Skeletal muscle satellite cell (primary cell): Measurements from ENCODE around the gene BTBD1.
A peak's percentile ranks its signal among the peaks of the same experiment; 100 is the strongest.

Source experiments
- H3K27me3 ChIP-seq: 2 replicates; pipeline ENCODE4 v1.7.0; 2013; ENCODE audit warnings: low read length; ENCODE audit not compliant: control insufficient read depth, insufficient read depth
- H3K36me3 ChIP-seq: 2 replicates; pipeline ENCODE4 v1.7.0; 2013; ENCODE audit warnings: mild to moderate bottlenecking, control low read depth, low read length; ENCODE audit not compliant: insufficient read depth
- H3K4me1 ChIP-seq: 2 replicates; pipeline ENCODE4 v1.7.0; 2013; ENCODE audit warnings: low read length; ENCODE audit not compliant: control insufficient read depth, insufficient read depth
- H3K4me2 ChIP-seq: 2 replicates; pipeline ENCODE4 v1.7.0; 2013; ENCODE audit warnings: mild to moderate bottlenecking, low read length
- H3K4me3 ChIP-seq: 2 replicates; pipeline ENCODE4 v1.7.0; 2013; ENCODE audit warnings: low read length
- H3K9ac ChIP-seq: 2 replicates; pipeline ENCODE4 v1.7.0; 2013; ENCODE audit warnings: mild to moderate bottlenecking, low read depth, low read length, moderate library complexity
- H3K9me3 ChIP-seq: replicated peaks from 2 replicates; pipeline ENCODE4 v1.7.0; 2013; ENCODE audit warnings: mild to moderate bottlenecking, control low read depth, low read length

Gene BTBD1

DNA sequence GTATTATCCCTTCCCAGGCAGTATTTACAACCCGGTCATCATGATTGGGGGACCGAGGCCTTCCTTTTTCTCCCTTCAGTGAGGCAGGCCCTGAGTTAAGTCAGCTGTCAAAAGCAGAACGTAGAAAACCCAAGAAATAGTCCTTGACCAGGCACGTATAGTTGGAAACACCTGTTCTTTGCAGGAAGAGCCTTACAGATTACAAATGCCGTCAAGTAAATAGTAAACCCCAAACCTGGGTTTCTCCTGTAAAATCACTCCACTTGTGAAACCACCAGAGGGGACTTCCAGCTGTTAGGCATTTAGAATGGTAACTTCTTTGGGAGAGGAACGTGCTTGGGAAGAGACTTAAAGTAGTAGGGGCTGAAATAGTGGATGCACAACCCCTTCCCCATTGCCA, 1.0 kb upstream of the BTBD1 start:
- H3K4me1 ChIP-seq: peaks cover 34% of the 10 kb centered on the region
- H3K27me3 ChIP-seq: no peaks in the 10 kb centered on the region
- no peaks in the 10 kb centered on the region for H3K9me3 ChIP-seq
- no peaks in the 10 kb centered on the region for H3K36me3 ChIP-seq
- H3K4me3 ChIP-seq: no peak overlapping the region
- peak overlapping the region; percentile 97 for H3K9ac ChIP-seq
- H3K4me2 ChIP-seq: peak overlapping the region; percentile 87

DNA sequence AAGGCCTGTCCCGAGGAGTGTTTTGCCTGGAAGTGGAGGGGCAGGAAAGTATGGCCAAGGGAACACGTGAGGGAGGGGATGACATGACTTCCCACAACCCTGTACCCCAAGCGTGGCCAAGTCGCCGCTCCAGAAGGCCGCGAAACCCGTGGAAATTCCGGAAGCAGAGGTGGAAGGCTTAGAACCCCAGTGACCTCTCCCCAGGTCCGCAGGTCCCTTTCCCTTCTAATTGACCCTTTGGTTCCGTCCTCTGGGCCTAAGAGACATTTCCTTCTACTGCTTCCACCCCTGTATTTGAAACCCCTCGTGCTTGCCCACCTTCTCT, 548 bp upstream of the BTBD1 start:
- H3K36me3 ChIP-seq: no peaks in the 10 kb centered on the region
- H3K4me3 ChIP-seq: peak overlapping the region; percentile 80
- H3K27me3 ChIP-seq: no peaks in the 10 kb centered on the region
- H3K4me1 ChIP-seq: peaks cover 39% of the 10 kb centered on the region
- no peaks in the 10 kb centered on the region for H3K9me3 ChIP-seq
- H3K4me2 ChIP-seq: peak overlapping the region; percentile 87
- H3K9ac ChIP-seq: peak overlapping the region; percentile 97

DNA sequence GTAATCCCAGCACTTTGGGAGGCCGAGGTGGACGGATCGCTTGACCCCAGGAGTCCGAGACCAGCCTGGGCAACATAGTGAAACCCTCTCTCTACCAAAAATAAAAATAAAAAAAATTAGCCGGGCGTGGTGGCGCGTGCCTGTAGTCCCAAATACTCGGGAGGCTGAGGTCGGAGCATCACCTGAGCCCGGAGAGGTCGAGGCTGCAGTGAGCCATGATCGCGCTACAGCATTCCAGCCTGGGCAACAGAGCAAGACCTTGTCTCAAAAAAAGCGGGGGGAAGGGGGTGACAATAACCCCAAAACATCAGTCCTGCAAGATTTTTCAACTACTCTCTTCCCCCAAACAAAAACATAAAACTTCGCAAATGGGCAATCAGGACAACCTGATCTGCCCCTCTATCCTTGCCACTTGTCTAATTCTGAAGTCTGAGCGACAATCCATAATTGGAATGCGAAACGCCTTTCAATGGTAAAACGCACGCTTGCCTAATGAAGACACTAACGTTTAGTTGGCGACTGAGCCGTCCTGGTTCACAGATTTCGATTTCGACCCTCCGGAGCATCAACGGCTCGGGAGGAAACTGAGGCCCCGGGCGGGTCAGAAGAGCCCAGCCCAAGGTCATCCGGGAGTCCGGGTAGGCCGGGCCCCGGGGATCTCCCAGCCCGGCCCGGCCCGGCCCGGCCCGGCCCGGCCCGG, 868 bp downstream of the BTBD1 start:
- no peaks in the 10 kb centered on the region for H3K36me3 ChIP-seq
- peaks cover 52% of the 10 kb centered on the region for H3K4me1 ChIP-seq
- no peaks in the 10 kb centered on the region for H3K27me3 ChIP-seq
- peak overlapping the region; percentile 87 for H3K4me2 ChIP-seq
- no peaks in the 10 kb centered on the region for H3K9me3 ChIP-seq
- H3K4me3 ChIP-seq: peak overlapping the region; percentile 80
- peak overlapping the region; percentile 97 for H3K9ac ChIP-seq

DNA sequence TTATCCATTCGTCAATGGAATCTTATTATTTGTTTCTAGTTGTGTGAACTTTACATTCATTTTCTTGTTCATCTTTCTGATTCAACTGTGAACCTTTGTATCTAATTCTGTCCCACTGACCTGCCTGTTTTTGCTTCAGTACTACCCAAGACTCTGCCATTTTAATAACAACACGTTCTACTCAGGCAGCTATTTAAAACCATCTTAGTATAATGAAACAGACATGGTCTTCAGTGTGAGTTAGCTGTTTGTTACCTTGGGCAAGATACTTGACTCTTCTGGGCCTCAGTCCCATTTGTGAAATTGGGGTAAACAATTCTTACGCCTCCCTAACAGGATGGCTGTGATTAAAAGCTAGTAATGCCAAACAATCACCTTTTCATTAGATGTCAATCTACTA, 1.6 kb downstream of the BTBD1 start:
- H3K4me1 ChIP-seq: peaks cover 52% of the 10 kb centered on the region
- peak overlapping the region; percentile 80 for H3K4me3 ChIP-seq
- H3K9ac ChIP-seq: peak overlapping the region; percentile 97
- H3K36me3 ChIP-seq: no peaks in the 10 kb centered on the region
- H3K27me3 ChIP-seq: no peaks in the 10 kb centered on the region
- H3K4me2 ChIP-seq: peak overlapping the region; percentile 87
- no peaks in the 10 kb centered on the region for H3K9me3 ChIP-seq

DNA sequence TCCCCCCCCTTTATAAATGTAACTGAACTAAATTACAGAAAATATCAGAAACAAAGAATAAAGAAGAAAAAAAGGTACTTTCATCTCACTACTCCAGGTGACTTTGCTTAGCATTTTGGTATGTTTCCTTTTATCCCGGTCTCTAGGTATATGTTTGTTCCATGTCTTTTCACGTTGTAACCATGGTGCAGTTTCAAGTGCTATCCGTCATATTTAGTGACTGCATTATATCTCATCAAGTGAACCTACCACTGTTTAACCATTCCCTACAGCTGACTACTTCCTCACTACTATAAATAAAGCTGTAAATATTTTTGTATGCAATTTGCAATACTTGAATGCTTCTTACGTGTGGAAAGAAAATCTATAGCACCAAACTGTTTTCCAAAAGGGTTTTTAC, 2.2 kb downstream of the BTBD1 start:
- Histone ChIP-seq H3K9me3 (no peaks in the 10 kb centered on the region), H3K4me3 (peak overlapping the region; percentile 80), H3K4me2 (peak overlapping the region; percentile 87), H3K36me3 (no peaks in the 10 kb centered on the region), H3K4me1 (peaks cover 50% of the 10 kb centered on the region), H3K27me3 (no peaks in the 10 kb centered on the region), H3K9ac (peak overlapping the region; percentile 97)

DNA sequence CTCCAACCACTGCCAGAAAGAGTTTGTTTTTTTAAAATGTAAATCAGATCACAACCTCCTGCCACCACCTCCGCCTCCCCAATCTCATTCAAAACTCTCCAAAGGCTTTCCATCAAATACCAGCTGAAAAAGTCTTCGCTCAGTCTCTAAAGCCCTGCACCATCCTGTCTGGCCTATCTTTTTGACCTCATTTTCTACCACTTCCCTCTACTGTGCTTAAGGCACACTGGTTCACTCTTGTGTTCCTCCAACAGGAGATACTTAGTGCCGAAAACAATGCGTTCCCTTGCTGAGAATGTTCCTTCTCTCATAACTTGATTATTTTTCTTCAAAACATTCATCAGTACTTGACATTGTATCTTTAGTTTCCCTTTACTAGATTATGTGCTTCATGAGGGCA, 3.5 kb downstream of the BTBD1 start:
- Histone ChIP-seq H3K4me2 (peak overlapping the region; percentile 87), H3K9ac (no peak overlapping the region), H3K36me3 (no peaks in the 10 kb centered on the region), H3K4me1 (peaks cover 46% of the 10 kb centered on the region), H3K9me3 (no peaks in the 10 kb centered on the region), H3K27me3 (no peaks in the 10 kb centered on the region), H3K4me3 (peak overlapping the region; percentile 3)

DNA sequence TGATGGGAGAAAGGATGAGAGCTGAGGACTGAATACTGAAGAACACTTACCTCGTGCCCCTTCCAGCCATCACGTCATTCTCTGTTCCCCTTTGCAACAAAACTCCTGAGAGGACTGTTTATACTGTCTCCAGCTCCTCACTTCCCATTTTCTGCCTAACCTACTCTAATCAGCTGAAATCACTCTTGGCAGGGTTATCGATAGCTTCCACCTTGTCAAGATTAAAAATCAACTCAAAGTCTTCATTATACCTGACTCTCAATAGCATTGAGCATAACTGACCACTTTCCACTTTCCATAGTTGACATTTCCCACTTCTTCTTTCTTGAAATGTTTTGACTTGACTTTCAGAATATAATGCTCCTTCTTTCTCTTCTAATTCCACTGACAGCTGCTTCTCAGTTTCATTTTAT, 4.3 kb downstream of the BTBD1 start:
- Histone ChIP-seq H3K4me3 (no peak overlapping the region), H3K4me1 (peaks cover 44% of the 10 kb centered on the region), H3K36me3 (no peaks in the 10 kb centered on the region), H3K27me3 (no peaks in the 10 kb centered on the region), H3K4me2 (peak overlapping the region; percentile 87), H3K9ac (no peak overlapping the region), H3K9me3 (no peaks in the 10 kb centered on the region)

DNA sequence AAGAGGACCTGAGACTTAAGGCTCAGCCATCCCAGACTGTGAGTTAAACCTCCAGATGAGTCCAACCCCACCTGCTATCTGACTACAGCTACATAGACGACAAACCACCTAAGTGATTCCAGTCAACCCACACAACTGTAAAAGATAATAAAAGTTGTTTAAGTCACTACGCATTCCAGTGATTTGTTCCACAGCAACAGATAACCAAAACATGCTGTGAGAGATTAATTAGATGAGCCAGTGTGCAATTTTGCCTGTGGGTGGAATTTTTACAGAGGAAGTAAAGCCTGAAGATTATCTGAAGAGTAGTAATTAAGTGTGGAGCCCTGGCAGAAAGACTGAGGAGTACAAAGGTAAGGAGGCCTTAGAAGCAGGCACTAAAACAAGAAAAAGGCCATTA, 5.4 kb downstream of the BTBD1 start:
- Histone ChIP-seq H3K4me3 (no peak overlapping the region), H3K36me3 (no peaks in the 10 kb centered on the region), H3K4me2 (peak overlapping the region; percentile 87), H3K9me3 (no peaks in the 10 kb centered on the region), H3K4me1 (peaks cover 38% of the 10 kb centered on the region), H3K27me3 (no peaks in the 10 kb centered on the region), H3K9ac (no peak overlapping the region)

DNA sequence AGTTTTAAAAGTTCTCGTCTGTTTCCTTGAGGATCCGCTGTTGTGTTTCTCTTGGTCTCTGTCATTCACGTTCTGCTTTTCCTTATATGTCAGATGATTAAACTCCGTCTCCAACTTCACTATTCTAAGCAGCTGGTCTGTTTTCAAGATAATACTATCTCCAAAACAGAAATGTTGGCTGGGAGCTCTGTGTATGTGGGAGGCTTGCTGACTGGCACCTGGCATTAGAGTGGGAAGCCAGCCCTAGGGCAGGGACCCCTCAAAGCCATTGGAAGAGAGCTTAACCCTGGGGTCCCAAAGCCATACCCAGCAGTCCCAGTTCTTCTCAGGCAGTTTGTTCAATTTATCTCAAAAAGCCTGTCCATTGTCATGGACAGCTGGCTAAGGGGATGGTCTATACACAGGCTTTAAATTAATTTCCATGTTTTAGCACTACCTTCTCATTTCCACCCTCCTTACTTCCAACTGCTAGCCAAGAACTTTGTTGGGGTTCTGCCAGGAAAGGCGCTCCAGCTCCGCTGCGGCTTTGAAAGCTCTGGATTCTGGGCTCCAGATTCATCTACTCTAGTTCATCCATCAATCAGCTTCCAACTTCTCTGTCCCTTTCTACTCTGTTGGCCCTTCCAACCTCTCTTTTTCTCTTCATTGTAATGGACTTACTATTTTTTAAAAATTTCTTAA, 9.2 kb downstream of the BTBD1 start:
- Histone ChIP-seq H3K9me3 (no peaks in the 10 kb centered on the region), H3K27me3 (no peaks in the 10 kb centered on the region), H3K4me2 (no peak overlapping the region), H3K4me3 (no peak overlapping the region), H3K36me3 (peaks cover 17% of the 10 kb centered on the region), H3K4me1 (peaks cover 27% of the 10 kb centered on the region), H3K9ac (no peak overlapping the region)

DNA sequence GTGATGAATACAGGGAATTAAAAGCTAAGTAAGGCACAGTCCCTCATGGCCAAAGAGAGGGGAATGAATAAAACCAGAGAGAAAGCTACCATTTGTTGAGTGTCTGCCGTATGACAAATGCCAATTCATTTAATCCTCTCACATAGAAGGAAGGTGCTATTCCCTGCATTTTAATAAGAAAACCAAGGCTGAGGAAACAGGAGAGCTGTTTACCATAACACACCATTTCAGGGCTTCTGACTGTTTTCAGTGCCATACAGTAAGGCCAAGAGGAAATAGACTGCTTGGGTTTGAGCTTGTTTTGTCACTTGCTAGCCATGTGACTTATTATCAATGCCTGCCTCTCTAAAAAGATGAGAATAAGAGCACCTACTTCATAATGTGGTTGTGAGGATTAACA, 10.1 kb downstream of the BTBD1 start:
- H3K36me3 ChIP-seq: peaks cover 21% of the 10 kb centered on the region
- H3K4me2 ChIP-seq: no peak overlapping the region
- no peaks in the 10 kb centered on the region for H3K9me3 ChIP-seq
- H3K4me1 ChIP-seq: peaks cover 21% of the 10 kb centered on the region
- H3K4me3 ChIP-seq: no peak overlapping the region
- no peaks in the 10 kb centered on the region for H3K27me3 ChIP-seq
- H3K9ac ChIP-seq: no peak overlapping the region

DNA sequence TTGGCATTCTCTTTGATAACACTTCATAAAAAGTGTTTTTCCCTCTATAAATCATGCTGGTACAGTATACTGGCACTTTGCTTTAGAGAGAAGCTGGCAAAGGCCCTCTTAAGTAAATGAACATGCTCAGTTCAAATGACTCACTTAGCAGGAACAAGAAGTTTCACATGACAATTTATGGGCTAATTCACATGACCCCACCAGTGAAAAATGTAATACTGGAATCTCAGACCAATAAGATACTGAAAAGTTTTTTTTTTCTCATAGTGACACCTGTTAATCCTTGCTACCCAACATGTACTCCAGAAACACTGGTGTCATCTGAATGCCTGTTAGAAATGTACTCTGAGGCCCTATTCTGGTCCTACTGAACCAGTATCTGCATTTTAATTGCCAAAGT, 13.9 kb downstream of the BTBD1 start:
- Histone ChIP-seq H3K36me3 (peaks cover 37% of the 10 kb centered on the region), H3K9ac (peak overlapping the region; percentile 29), H3K27me3 (no peaks in the 10 kb centered on the region), H3K4me3 (no peak overlapping the region), H3K4me1 (peaks cover 13% of the 10 kb centered on the region), H3K9me3 (no peaks in the 10 kb centered on the region), H3K4me2 (peak overlapping the region; percentile 41)

DNA sequence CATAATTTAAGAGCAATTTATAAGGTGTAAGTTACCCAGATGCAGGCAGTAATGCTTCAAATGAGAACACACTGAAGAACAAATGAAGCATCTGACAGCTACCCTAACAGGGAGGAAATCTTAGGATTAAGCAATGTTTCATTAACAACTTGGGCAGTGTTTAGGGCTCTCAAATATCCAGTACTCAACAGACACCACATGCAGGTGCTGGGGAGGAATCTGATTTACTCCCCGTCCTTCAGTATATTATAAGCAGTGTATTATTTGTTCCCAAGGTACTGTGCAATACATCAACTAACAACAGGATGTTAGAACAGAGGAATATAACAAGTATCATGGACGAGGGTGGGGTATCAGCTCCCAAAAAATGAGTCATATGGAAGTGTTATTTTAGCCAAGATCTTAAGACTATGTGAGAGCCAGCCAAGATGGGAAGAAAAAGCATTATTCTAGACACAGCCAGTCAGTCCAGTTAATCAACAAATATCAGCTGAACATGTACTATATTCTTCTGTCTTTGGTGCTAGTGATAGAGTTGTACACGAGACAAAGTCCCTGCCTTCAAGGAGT, 20.4 kb downstream of the BTBD1 start:
- no peak overlapping the region for H3K4me2 ChIP-seq
- H3K4me1 ChIP-seq: peaks cover 13% of the 10 kb centered on the region
- no peak overlapping the region for H3K9ac ChIP-seq
- H3K9me3 ChIP-seq: no peaks in the 10 kb centered on the region
- no peak overlapping the region for H3K4me3 ChIP-seq
- no peaks in the 10 kb centered on the region for H3K27me3 ChIP-seq
- H3K36me3 ChIP-seq: peaks cover 49% of the 10 kb centered on the region
